ENCODE measurements around the gene PDE7B.

The PDE7B gene

GRCh38 chr6:136108361-136108945, 257.0 kb downstream of the PDE7B start:
- H3K27me3 Mint-ChIP-seq (ENCODE audit: low read depth), result no peaks in the 10 kb centered on the region
- peaks cover 4% of the 10 kb centered on the region for H3K36me3 Mint-ChIP-seq (ENCODE audit: low read depth)
- H3K4me3 Mint-ChIP-seq, result no peak overlapping the region
- no peaks in the 10 kb centered on the region for H3K9me3 Mint-ChIP-seq
- TF ChIP-seq, protein P1, sequence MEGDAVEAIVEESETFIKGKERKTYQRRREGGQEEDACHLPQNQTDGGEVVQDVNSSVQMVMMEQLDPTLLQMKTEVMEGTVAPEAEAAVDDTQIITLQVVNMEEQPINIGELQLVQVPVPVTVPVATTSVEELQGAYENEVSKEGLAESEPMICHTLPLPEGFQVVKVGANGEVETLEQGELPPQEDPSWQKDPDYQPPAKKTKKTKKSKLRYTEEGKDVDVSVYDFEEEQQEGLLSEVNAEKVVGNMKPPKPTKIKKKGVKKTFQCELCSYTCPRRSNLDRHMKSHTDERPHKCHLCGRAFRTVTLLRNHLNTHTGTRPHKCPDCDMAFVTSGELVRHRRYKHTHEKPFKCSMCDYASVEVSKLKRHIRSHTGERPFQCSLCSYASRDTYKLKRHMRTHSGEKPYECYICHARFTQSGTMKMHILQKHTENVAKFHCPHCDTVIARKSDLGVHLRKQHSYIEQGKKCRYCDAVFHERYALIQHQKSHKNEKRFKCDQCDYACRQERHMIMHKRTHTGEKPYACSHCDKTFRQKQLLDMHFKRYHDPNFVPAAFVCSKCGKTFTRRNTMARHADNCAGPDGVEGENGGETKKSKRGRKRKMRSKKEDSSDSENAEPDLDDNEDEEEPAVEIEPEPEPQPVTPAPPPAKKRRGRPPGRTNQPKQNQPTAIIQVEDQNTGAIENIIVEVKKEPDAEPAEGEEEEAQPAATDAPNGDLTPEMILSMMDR (IDR thresholded peaks at IDR 0.05; ENCODE audit: unreplicated experiment in 3 of 3), result no peak
- peaks cover 48% of the 10 kb centered on the region for H3K4me1 Mint-ChIP-seq
- peak overlapping the region; percentile 25 to 73 (median 28) for H3K27ac Mint-ChIP-seq

DNA sequence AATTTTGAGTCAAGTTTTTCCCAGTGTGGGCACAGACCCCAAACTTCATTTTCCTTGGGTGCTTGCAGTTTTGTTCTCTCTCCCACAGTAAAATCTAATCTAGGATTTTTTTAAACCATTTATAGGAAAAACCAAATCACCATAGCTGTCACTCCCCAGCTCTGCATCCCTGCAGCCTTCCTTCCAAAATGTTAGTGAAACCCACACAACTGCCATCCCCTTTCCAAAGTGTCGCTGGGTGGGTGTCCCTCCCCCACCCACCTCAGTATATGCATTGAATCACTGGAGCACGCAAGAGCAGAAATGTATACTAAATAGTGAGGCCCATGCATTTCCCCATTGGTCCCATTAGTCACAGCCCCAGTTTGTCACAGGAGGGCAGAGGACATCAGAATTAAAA, 260.3 kb downstream of the PDE7B start:
- Mint-ChIP-seq H3K4me3 (no peak overlapping the region), H3K4me1 (peaks cover 39% of the 10 kb centered on the region), H3K27ac (no peak overlapping the region), H3K9me3 (no peaks in the 10 kb centered on the region), H3K27me3 (ENCODE audit: low read depth) (no peaks in the 10 kb centered on the region), H3K36me3 (ENCODE audit: low read depth) (peaks cover 4% of the 10 kb centered on the region)
- TF ChIP-seq, protein P1 (IDR thresholded peaks at IDR 0.05; ENCODE audit: unreplicated experiment in 3 of 3), result no peak

DNA sequence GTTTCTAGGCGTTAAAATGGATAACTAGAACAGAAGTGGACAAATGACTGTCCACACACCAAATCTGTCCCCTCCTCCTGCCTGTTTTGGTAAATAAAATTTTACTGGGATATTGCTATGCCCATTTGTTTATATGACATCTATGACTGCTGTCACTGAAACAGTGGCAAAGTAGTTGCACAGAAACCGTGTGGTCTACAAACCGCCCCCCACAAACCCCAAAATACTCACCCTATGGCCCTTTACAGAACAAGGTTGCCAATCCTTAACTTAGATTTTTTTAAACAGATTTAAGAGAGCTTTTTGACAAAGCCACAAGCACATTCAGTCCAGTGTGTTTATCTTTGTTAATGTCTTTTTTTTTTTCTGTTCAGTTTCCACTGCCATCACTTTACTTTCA, 260.8 kb downstream of the PDE7B start:
- Mint-ChIP-seq H3K9me3 (no peaks in the 10 kb centered on the region), H3K4me1 (peaks cover 35% of the 10 kb centered on the region), H3K4me3 (no peak overlapping the region), H3K27me3 (ENCODE audit: low read depth) (no peaks in the 10 kb centered on the region), H3K36me3 (ENCODE audit: low read depth) (peaks cover 4% of the 10 kb centered on the region), H3K27ac (no peak overlapping the region)
- TF ChIP-seq, protein P1 (IDR thresholded peaks at IDR 0.05; ENCODE audit: unreplicated experiment in 3 of 3), result no peak

GRCh38 chr6:136113736-136114173, 262.3 kb downstream of the PDE7B start:
- TF ChIP-seq, protein P1 (IDR thresholded peaks at IDR 0.05; ENCODE audit: unreplicated experiment in 3 of 3), result no peak
- peaks cover 26% of the 10 kb centered on the region for H3K4me1 Mint-ChIP-seq
- peaks cover 6% of the 10 kb centered on the region for H3K27me3 Mint-ChIP-seq (ENCODE audit: low read depth)
- H3K4me3 Mint-ChIP-seq, result no peak overlapping the region
- no peaks in the 10 kb centered on the region for H3K9me3 Mint-ChIP-seq
- peaks cover 4% of the 10 kb centered on the region for H3K36me3 Mint-ChIP-seq (ENCODE audit: low read depth)
- H3K27ac Mint-ChIP-seq, result peak overlapping the region; percentile 5 to 88 (median 62)

- Mint-ChIP-seq H3K4me3 (no peak overlapping the region), H3K27ac (no peak overlapping the region), H3K36me3 (ENCODE audit: low read depth) (peaks cover 4% of the 10 kb centered on the region), H3K4me1 (peaks cover 20% of the 10 kb centered on the region), H3K9me3 (no peaks in the 10 kb centered on the region), H3K27me3 (ENCODE audit: low read depth) (peaks cover 6% of the 10 kb centered on the region)
- TF ChIP-seq, protein P1 (IDR thresholded peaks at IDR 0.05; ENCODE audit: unreplicated experiment in 3 of 3), result no peak
Measured at GRCh38 chr6:136114661-136115060, 263.2 kb downstream of the PDE7B start.

DNA sequence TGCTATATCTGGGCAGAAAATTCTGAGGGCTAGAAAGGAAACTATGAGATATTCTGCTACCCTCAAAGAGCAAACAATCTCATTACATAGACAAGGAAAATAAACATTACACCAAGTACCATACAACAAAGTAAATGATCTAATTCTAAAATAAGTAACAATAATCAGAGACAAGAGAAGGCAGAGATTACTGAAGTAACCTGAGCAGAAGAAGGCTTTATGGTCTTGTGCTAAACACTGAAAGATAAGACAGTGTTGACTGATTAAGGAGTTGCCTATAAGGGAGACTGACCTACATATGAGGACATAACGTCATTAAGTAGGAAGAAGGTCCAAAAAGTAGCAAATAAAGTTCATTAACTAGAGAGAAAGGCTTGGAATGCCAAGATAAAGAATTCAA, 264.4 kb downstream of the PDE7B start:
- H3K9me3 Mint-ChIP-seq, result no peaks in the 10 kb centered on the region
- H3K27me3 Mint-ChIP-seq (ENCODE audit: low read depth), result peaks cover 10% of the 10 kb centered on the region
- no peak overlapping the region for H3K27ac Mint-ChIP-seq
- TF ChIP-seq, protein P1 (IDR thresholded peaks at IDR 0.05; ENCODE audit: unreplicated experiment in 3 of 3), result no peak
- no peak overlapping the region for H3K4me3 Mint-ChIP-seq
- H3K36me3 Mint-ChIP-seq (ENCODE audit: low read depth), result peaks cover under 1% of the 10 kb centered on the region
- H3K4me1 Mint-ChIP-seq, result peaks cover 19% of the 10 kb centered on the region

All from nephron (organoid).